OCI-LY7 (cell line): ENCODE measurements around the gene RNF115. TPM values are rescaled to one million over a fixed set of nuclear protein-coding genes. Genes with fewer than 3 reads are reported as not detected.
"Not testable (repeated sequence)": the region's sequence is repeated elsewhere in the genome, so short reads cannot be mapped to it uniquely, and the experiment has no call there.

Experiments
- BruUV-seq: library from RNA; stranded (reverse); fragments of 400-500 nt; replicated peaks from 2 replicates; lab custom pipeline; 2021; lab: Mats Ljungman, UMichigan
- CTCF ChIA-PET: fragments of 300-600 bp; sonication (Branson Sonifier 250); formaldehyde crosslinking; loops from one replicate; lab custom pipeline; 2022; ENCODE audit warnings: antibody characterized with exemption; ENCODE audit not compliant: unreplicated experiment; lab: Charles Lee
- POLR2A ChIA-PET: fragments of 300-600 bp; sonication (Branson Sonifier 250); formaldehyde crosslinking; loops from one replicate; lab custom pipeline; 2022; ENCODE audit warnings: antibody characterized with exemption; lab: Charles Lee
- DNase-seq: peaks from one replicate; pipeline ENCODE4 v3.0.0-alpha.2; 2015; ENCODE audit warnings: low spot score
- H2AFZ ChIP-seq: fragments of 200-600 bp; sonication (generic), shearing (Covaris generic); 2 replicates; pipeline ENCODE4 v1.6.1; 2014; ENCODE audit warnings: mild to moderate bottlenecking, antibody characterized with exemption, low read length, moderate library complexity
- H3K27ac ChIP-seq: fragments of 200-600 bp; sonication (generic); 2 replicates; pipeline ENCODE4 v1.5.1; 2014; ENCODE audit warnings: mixed run types, low read depth, mild to moderate bottlenecking, moderate library complexity, low read length, inconsistent platforms; ENCODE audit not compliant: poor library complexity, severe bottlenecking
- H3K36me3 ChIP-seq: fragments of 200-600 bp; sonication (generic); 2 replicates; pipeline ENCODE4 v1.6.1; 2014; ENCODE audit warnings: mild to moderate bottlenecking, antibody characterized with exemption, low read length, moderate library complexity, mixed read lengths; ENCODE audit not compliant: insufficient read depth
- H3K4me1 ChIP-seq: fragments of 200-600 bp; sonication (generic); 2 replicates; pipeline ENCODE4 v1.5.1; 2014; ENCODE audit warnings: mild to moderate bottlenecking, low read length; ENCODE audit not compliant: insufficient read depth, poor library complexity, severe bottlenecking
- H3K4me2 ChIP-seq: fragments of 200-600 bp; sonication (generic); 2 replicates; pipeline ENCODE4 v1.6.1; 2014; ENCODE audit warnings: mild to moderate bottlenecking, low read length
- H3K4me3 ChIP-seq: fragments of 200-600 bp; sonication (generic); 2 replicates; pipeline ENCODE4 v1.5.1; 2014; ENCODE audit warnings: mild to moderate bottlenecking, low read depth, low read length; ENCODE audit not compliant: poor library complexity, severe bottlenecking
- H3K79me2 ChIP-seq: fragments of 200-600 bp; sonication (generic); 2 replicates; pipeline ENCODE4 v1.6.1; 2016; ENCODE audit warnings: low read depth, mild to moderate bottlenecking, low read length, moderate library complexity, mixed read lengths; ENCODE audit not compliant: insufficient read depth
- H3K9me2 ChIP-seq: fragments of 200-600 bp; sonication (generic); 2 replicates; pipeline ENCODE4 v1.6.1; 2016; ENCODE audit warnings: mild to moderate bottlenecking, low read length, mixed read lengths; ENCODE audit not compliant: insufficient read depth
- H3K9me3 ChIP-seq: fragments of 200-600 bp; sonication (generic); 2 replicates; pipeline ENCODE4 v1.6.1; 2014; ENCODE audit warnings: mild to moderate bottlenecking, mixed run types, low read length, mixed read lengths
- H4K20me1 ChIP-seq: fragments of 200-600 bp; sonication (generic); 2 replicates; pipeline ENCODE4 v1.6.1; 2014; ENCODE audit warnings: mild to moderate bottlenecking, antibody characterized with exemption, low read length, moderate library complexity, mixed read lengths; ENCODE audit not compliant: insufficient read depth
- CTCF ChIP-seq: fragments of 200-600 bp; sonication (generic); conservative IDR thresholded peaks from 2 replicates; pipeline ENCODE4 v1.5.1; 2014; ENCODE audit warnings: mild to moderate bottlenecking, antibody characterized with exemption, low read length, moderate library complexity, mixed read lengths
- EZH2phosphoT487 ChIP-seq: fragments of 200-600 bp; sonication (generic); IDR thresholded peaks from 2 replicates; pipeline ENCODE4 v1.6.1; 2018; ENCODE audit warnings: low read depth, borderline replicate concordance, mild to moderate bottlenecking, mixed run types, antibody characterized with exemption, low read length, moderate library complexity, mixed read lengths
- intact Hi-C: fragments of 100-400 bp; cut with micrococcal nuclease; formaldehyde crosslinking; loops from one replicate; pipeline ENCODE4 v1.10.0; 2022; ENCODE audit not compliant: unreplicated experiment
- total RNA-seq, 2 experiments: library from RNA; depleted of rRNA in 1 of 2; stranded (reverse); fragments of >200 nt in 1 of 2; shearing (Covaris generic) in 1 of 2; gene quantifications; 2 replicates each; pipeline ENCODE4 v1.2.3, GENCODE V29; 2014 to 2022

The RNF115 gene
- total RNA-seq, 2 experiments from 2014 or later, result 14.8 to 24.0 TPM

- CTCF ChIA-PET, DNase-seq, H3K27ac ChIP-seq, H3K9me2 ChIP-seq, H3K4me2 ChIP-seq, POLR2A ChIA-PET, H3K9me3 ChIP-seq, H4K20me1 ChIP-seq, H3K4me3 ChIP-seq, intact Hi-C loops, BruUV-seq, H2AFZ ChIP-seq, H3K79me2 ChIP-seq, H3K36me3 ChIP-seq, H3K4me1 ChIP-seq: not testable (repeated sequence)
Measured at GRCh38 chr1:145812977-145813810, 10.7 kb downstream of the RNF115 start.

GRCh38 chr1:145806844-145807243 is 17.1 kb downstream of the RNF115 start:
- intact Hi-C loops, result no loop called here
- no peak overlapping the region for H3K4me3 ChIP-seq
- H3K79me2 ChIP-seq, result peaks cover 53% of the 10 kb centered on the region
- ChIA-PET CTCF (interaction anchor here (0.8 kb wide), 1 partner anchor 22 kb away, joined by 3 read pairs; no protein-coding TSS in a partner anchor), POLR2A (interaction anchor here (0.8 kb wide), 1 partner anchor 27 kb away, joined by 3 read pairs; no protein-coding TSS in a partner anchor)
- H3K27ac ChIP-seq, result no peak overlapping the region
- no peak overlapping the region for H3K4me2 ChIP-seq
- no peaks in the 10 kb centered on the region for H3K9me3 ChIP-seq
- no peaks in the 10 kb centered on the region for H3K9me2 ChIP-seq
- H3K4me1 ChIP-seq, result no peaks in the 10 kb centered on the region
- no peaks in the 10 kb centered on the region for H4K20me1 ChIP-seq
- H3K36me3 ChIP-seq, result no peaks in the 10 kb centered on the region
- DNase-seq, result no peak
- BruUV-seq, result no TSS peak
- TF ChIP-seq EZH2phosphoT487 (no peak), CTCF (no peak)
- H2AFZ ChIP-seq, result no peak overlapping the region

GRCh38 chr1:145806408-145806807 is 17.5 kb downstream of the RNF115 start:
- no peak for DNase-seq

More at GRCh38 chr1:145806408-145806807, 17.5 kb downstream of the RNF115 start:
- Histone ChIP-seq H3K36me3 (no peaks in the 10 kb centered on the region), H4K20me1 (no peaks in the 10 kb centered on the region), H3K4me2 (no peak overlapping the region), H3K27ac (no peak overlapping the region), H3K4me1 (no peaks in the 10 kb centered on the region), H2AFZ (no peak overlapping the region), H3K9me3 (no peaks in the 10 kb centered on the region), H3K79me2 (peaks cover 53% of the 10 kb centered on the region), H3K9me2 (no peaks in the 10 kb centered on the region), H3K4me3 (no peak overlapping the region)
- intact Hi-C loops, result no loop called here
- TF ChIP-seq EZH2phosphoT487 (no peak), CTCF (no peak)
- ChIA-PET POLR2A (interaction anchor here (0.8 to 1.6 kb wide), 4 partner anchors 9 to 26 kb away, joined by 3 to 5 read pairs (median 4); no protein-coding TSS in a partner anchor), CTCF (interaction anchor here (0.8 kb wide), 1 partner anchor 23 kb away, joined by 3 read pairs; no protein-coding TSS in a partner anchor)
- no TSS peak for BruUV-seq
